Thoracic aorta (tissue), 2 donors: ENCODE data around the gene KLRB1. TPM values are rescaled to one million over a fixed set of nuclear protein-coding genes. Genes with fewer than 3 reads are reported as not detected.
"Not testable (repeated sequence)": the region's sequence is repeated elsewhere in the genome, so short reads cannot be mapped to it uniquely, and the experiment has no call there.

Experiments
- ATAC-seq: fragments of 150-250 bp; one replicate; pipeline ENCODE4 v1.8.0; 2017; ENCODE audit warnings: low read depth; ENCODE audit not compliant: insufficient number of reproducible peaks, low FRiP score
- DNase-seq: peaks from one replicate; pipeline ENCODE4 v3.0.0-alpha.2; 2020; ENCODE audit warnings: low spot score
- H3K27ac ChIP-seq, 2 donors: fragments of 200-600 bp; sonication (generic); 1 replicate in 1 of 2; 2 replicates in 1 of 2; pipeline ENCODE4 v1.5.1; 2016; ENCODE audit warnings: mild to moderate bottlenecking in 2 of 2, moderate library complexity in 2 of 2
- H3K27me3 ChIP-seq: fragments of 200-600 bp; sonication (generic); replicated peaks from 2 replicates; pipeline ENCODE4 v1.6.0; 2016; ENCODE audit warnings: mild to moderate bottlenecking; ENCODE audit not compliant: insufficient read depth
- H3K36me3 ChIP-seq: fragments of 200-600 bp; sonication (generic); one replicate; pipeline ENCODE4 v1.5.1; 2016
- H3K4me1 ChIP-seq, 2 donors: fragments of 200-600 bp; sonication (generic); 1 replicate in 1 of 2; 2 replicates in 1 of 2; pipeline versions ENCODE4 v1.5.1 to v1.6.0; 2016; ENCODE audit warnings: low read depth in 2 of 2, mild to moderate bottlenecking in 1 of 2; ENCODE audit not compliant: control insufficient read depth in 1 of 2
- H3K4me3 ChIP-seq: fragments of 200-600 bp; sonication (generic); 2 replicates; pipeline ENCODE4 v1.5.1; 2016; ENCODE audit warnings: mild to moderate bottlenecking
- H3K9me3 ChIP-seq: fragments of 200-600 bp; sonication (generic); 2 replicates; pipeline ENCODE4 v1.5.1; 2016
- total RNA-seq, 2 donors: library from RNA; depleted of rRNA; stranded (reverse); fragments of >200 nt; gene quantifications; one replicate each; pipeline versions ENCODE4 v1.1.0 to v1.2.3, GENCODE V29; 2016
- TF ChIP-seq, protein P1 (sequence below): fragments of 200-600 bp; sonication (generic); IDR thresholded peaks from one replicate; pipeline ENCODE4 v1.5.1; 2019; ENCODE audit warnings: antibody characterized with exemption

Gene KLRB1
- total RNA-seq, 2 donors from 2014 or later, result 1.6 TPM; not detected in 1

DNA sequence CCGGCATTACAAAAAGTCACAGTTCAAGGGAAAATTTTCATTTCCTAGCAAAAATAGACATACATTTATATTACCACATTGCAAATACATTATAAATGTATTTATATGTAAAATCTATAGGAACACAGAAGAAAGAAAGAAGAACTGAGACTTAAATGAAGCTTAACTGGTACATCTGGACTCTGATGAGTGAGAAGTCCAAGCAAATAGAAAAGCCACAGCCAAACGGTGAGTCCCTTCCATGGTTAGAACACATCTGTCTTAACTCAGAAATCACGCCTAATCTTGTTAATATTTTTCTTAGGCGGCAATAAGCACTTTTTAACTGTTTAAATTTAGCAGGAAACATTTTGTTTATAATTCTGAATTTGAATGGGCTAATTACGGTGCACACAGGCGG is 9.4 kb upstream of the KLRB1 start:
- no peak overlapping the region for H3K27ac ChIP-seq
- H3K4me3 ChIP-seq, result no peak overlapping the region
- ATAC-seq, result no peak
- no peaks in the 10 kb centered on the region for H3K9me3 ChIP-seq
- no peaks in the 10 kb centered on the region for H3K36me3 ChIP-seq
- no peak for DNase-seq
- TF ChIP-seq, protein P1, sequence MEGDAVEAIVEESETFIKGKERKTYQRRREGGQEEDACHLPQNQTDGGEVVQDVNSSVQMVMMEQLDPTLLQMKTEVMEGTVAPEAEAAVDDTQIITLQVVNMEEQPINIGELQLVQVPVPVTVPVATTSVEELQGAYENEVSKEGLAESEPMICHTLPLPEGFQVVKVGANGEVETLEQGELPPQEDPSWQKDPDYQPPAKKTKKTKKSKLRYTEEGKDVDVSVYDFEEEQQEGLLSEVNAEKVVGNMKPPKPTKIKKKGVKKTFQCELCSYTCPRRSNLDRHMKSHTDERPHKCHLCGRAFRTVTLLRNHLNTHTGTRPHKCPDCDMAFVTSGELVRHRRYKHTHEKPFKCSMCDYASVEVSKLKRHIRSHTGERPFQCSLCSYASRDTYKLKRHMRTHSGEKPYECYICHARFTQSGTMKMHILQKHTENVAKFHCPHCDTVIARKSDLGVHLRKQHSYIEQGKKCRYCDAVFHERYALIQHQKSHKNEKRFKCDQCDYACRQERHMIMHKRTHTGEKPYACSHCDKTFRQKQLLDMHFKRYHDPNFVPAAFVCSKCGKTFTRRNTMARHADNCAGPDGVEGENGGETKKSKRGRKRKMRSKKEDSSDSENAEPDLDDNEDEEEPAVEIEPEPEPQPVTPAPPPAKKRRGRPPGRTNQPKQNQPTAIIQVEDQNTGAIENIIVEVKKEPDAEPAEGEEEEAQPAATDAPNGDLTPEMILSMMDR, result no peak
- H3K4me1 ChIP-seq, result no peaks in the 10 kb centered on the region
- no peaks in the 10 kb centered on the region for H3K27me3 ChIP-seq

DNA sequence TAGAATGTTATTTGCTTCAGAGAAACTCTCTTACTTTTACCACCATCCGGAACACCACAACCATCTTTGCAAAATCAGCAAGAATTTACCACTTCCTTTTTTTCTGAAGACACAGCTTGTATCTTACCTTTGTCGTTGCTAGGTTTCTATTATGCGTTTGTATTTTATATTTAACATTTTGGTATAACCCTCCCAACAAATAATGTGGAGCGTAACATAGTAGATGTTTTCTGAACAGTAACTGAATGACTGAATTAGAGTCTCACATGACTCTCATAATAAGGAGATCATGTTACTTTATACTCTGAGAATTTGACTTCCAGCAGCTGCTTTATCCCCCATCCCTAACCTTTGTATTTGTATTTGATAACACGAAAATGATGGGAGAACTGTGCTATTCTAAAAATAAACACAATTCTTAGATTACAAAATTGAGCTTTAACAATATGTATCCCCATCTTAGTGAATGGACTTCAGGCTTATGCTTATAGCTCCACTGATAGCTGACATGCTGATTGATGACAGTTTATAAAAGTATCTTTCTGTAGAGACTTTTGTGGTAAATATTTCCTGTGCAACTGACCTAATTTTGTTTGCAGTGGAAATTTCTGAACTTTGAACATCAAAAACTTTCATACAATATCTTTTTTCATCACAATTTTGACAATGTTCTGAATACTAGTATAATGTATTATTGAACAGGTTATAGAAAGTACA is 7.9 kb upstream of the KLRB1 start:
- DNase-seq (no peak), ATAC-seq (no peak)
- Histone ChIP-seq H3K9me3 (no peaks in the 10 kb centered on the region), H3K4me3 (no peak overlapping the region), H3K4me1 (no peaks in the 10 kb centered on the region), H3K27ac (no peak overlapping the region), H3K36me3 (no peaks in the 10 kb centered on the region), H3K27me3 (no peaks in the 10 kb centered on the region)
- TF ChIP-seq, protein P1, result no peak

DNA sequence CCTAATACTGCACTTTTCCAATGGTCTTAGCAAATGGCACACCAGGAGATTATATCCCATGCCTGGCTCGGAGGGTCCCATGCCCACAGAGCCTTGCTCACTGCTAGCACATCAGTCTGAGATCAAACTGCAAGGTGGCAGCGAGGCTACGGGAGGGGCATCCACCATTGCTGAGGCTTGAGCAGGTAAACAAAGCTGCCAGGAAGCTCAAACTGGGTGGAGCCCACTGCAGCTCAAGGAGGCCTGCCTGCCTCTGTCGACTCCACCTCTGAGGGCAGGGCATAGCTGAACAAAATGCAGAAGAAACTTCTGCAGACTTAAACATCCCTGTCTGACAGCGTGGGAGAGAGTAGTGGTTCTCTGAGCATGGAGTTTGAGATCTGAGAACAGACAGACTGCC is 2.9 kb upstream of the KLRB1 start:
- H3K27me3 ChIP-seq, H3K36me3 ChIP-seq, ATAC-seq, DNase-seq, H3K27ac ChIP-seq, H3K4me3 ChIP-seq, H3K4me1 ChIP-seq, H3K9me3 ChIP-seq: not testable (repeated sequence)

DNA sequence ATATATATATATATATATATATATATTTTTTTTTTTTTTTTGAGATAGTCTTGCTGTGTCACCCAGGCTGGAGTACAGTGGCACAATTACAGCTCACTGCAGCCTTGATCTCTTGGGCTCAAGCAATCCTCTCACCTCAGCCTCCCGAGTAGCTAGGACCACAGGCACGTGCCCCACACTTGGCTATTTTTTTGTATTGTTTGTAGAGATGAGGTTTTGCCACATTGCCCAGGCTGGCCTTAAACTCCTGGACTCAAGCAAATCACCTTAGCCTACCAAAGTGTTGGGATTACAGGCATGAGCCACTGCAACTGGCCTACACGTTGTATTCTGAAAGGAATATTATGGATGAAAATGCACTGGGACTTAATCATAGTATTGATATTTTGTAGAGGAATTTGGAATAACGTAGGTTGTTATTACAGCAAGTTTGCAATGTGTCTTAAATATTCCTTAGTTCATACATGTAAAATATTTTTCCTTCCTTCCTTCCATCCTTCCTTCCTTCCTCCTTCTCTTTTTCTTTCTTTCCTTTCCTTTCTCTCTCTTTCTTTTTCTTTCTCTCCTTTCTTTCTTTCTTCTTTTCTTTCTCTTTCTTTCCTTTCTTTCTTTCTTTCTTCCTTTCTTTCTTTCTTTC is 862 bp downstream of the KLRB1 start:
- Histone ChIP-seq H3K27ac (no peak overlapping the region), H3K4me1 (no peaks in the 10 kb centered on the region), H3K36me3 (no peaks in the 10 kb centered on the region), H3K4me3 (no peak overlapping the region), H3K9me3 (no peaks in the 10 kb centered on the region), H3K27me3 (no peaks in the 10 kb centered on the region)
- ATAC-seq, result no peak
- DNase-seq, result no peak
- TF ChIP-seq, protein P1, result no peak

DNA sequence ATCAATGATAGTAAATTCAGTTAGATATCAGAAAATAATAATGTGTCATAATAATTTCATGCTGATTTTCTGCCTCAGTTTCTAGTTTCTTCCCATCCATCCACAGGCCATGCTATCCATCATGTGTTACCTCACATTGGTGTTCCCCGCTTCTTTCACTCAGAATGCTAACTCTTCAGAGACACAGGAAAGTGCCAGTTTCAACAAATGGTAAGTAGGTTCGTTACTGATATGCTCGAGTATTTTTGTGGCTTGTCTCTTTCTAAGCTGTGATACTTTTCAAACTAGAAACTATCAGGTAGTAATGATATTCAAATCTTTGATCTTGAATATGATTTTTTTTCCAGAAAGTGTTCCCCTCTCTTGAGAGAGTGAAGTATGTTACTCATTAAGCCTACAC is 1.5 kb downstream of the KLRB1 start:
- Histone ChIP-seq H3K9me3 (no peaks in the 10 kb centered on the region), H3K27me3 (no peaks in the 10 kb centered on the region), H3K36me3 (no peaks in the 10 kb centered on the region), H3K4me3 (no peak overlapping the region), H3K27ac (no peak overlapping the region), H3K4me1 (no peaks in the 10 kb centered on the region)
- TF ChIP-seq, protein P1, result no peak
- ATAC-seq (no peak), DNase-seq (no peak)
